HEK293T (cell line): ENCODE measurements around the gene MTMR6.

ENCODE experiments used
- ARNT ChIP-seq: fragments of 450-650 bp; IDR thresholded peaks from 2 replicates; pipeline ENCODE4 v1.6.1; 2017; ENCODE audit warnings: mild to moderate bottlenecking
- L3MBTL2 ChIP-seq: fragments of 450-650 bp; conservative IDR thresholded peaks from 2 replicates; pipeline ENCODE4 v1.6.1; 2016; ENCODE audit warnings: mild to moderate bottlenecking
- NFRKB ChIP-seq: fragments of 450-650 bp; IDR thresholded peaks from 2 replicates; pipeline ENCODE4 v1.6.1; 2016; ENCODE audit warnings: mild to moderate bottlenecking, moderate library complexity
- SP1 ChIP-seq: fragments of 450-650 bp; IDR thresholded peaks from 2 replicates; pipeline ENCODE4 v1.6.1; 2017
- SUZ12 ChIP-seq: fragments of 450-650 bp; IDR thresholded peaks from 2 replicates; pipeline ENCODE4 v1.6.1; 2016; ENCODE audit warnings: mild to moderate bottlenecking
- ZNF384 ChIP-seq: fragments of 450-650 bp; IDR thresholded peaks from 2 replicates; pipeline ENCODE4 v1.6.1; 2016

- TF ChIP-seq SUZ12 (no peak), L3MBTL2 (no peak), SP1 (no peak), NFRKB (no peak), ZNF384 (no peak), ARNT (no peak)
Observed at GRCh38 chr13:25295701-25296100, 8.4 kb upstream of the MTMR6 start.
